Neural progenitor cell (in vitro differentiated cells): ENCODE results near the gene COL17A1. TPM values are rescaled to one million over a fixed set of nuclear protein-coding genes. Genes with fewer than 3 reads are reported as not detected.

ENCODE experiments used
- DNase-seq: peaks from one replicate; pipeline ENCODE4 v3.0.0-alpha.2; 2016; ENCODE audit warnings: low spot score
- H2AFZ ChIP-seq: fragments of 200-600 bp; sonication (generic); replicated peaks from 2 replicates; pipeline ENCODE4 v1.6.1; 2016; ENCODE audit warnings: antibody characterized with exemption
- H3F3A ChIP-seq: fragments of 200-600 bp; sonication (generic); 2 replicates; pipeline ENCODE4 v1.6.1; 2016; ENCODE audit warnings: antibody characterized with exemption, low read depth
- H3K27ac ChIP-seq: fragments of 200-600 bp; sonication (generic); 2 replicates; pipeline ENCODE4 v1.5.1; 2016; ENCODE audit warnings: mild to moderate bottlenecking
- H3K27me3 ChIP-seq: fragments of 200-600 bp; sonication (generic); 2 replicates; pipeline ENCODE4 v1.6.1; 2016; ENCODE audit warnings: mild to moderate bottlenecking, moderate library complexity
- H3K36me3 ChIP-seq: fragments of 200-600 bp; sonication (generic); 2 replicates; pipeline ENCODE4 v1.5.1; 2016
- H3K4me1 ChIP-seq: fragments of 200-600 bp; sonication (generic); 2 replicates; pipeline ENCODE4 v1.6.1; 2016; ENCODE audit warnings: mixed run types
- H3K4me2 ChIP-seq: fragments of 200-600 bp; sonication (generic); 2 replicates; pipeline ENCODE4 v1.6.1; 2016
- H3K4me3 ChIP-seq: fragments of 200-600 bp; sonication (generic); 2 replicates; pipeline ENCODE4 v1.5.1; 2016
- H3K79me2 ChIP-seq: fragments of 200-600 bp; sonication (generic); 2 replicates; pipeline ENCODE4 v1.6.1; 2016; ENCODE audit warnings: low read depth
- H3K9ac ChIP-seq: fragments of 200-600 bp; sonication (generic); 2 replicates; pipeline ENCODE4 v1.6.1; 2016
- H3K9me3 ChIP-seq: fragments of 200-600 bp; sonication (generic); 2 replicates; pipeline ENCODE4 v1.5.1; 2016; ENCODE audit warnings: low read depth
- H4K20me1 ChIP-seq: fragments of 200-600 bp; sonication (generic); 2 replicates; pipeline ENCODE4 v1.6.1; 2016; ENCODE audit warnings: low read depth
- H3K27ac Mint-ChIP-seq: 3 replicates; pipeline ENCODE4 v1.8.0; 2021; ENCODE audit warnings: mixed read lengths
- H3K27me3 Mint-ChIP-seq: 2 replicates; pipeline ENCODE4 v1.8.0; 2022; ENCODE audit warnings: low read depth, mild to moderate bottlenecking, inconsistent platforms, moderate library complexity, mixed read lengths; ENCODE audit not compliant: insufficient read depth
- H3K36me3 Mint-ChIP-seq: 3 replicates; pipeline ENCODE4 v1.8.0; 2021; ENCODE audit warnings: mixed read lengths
- H3K4me1 Mint-ChIP-seq: 3 replicates; pipeline ENCODE4 v1.8.0; 2021; ENCODE audit warnings: mixed read lengths
- H3K4me3 Mint-ChIP-seq: 3 replicates; pipeline ENCODE4 v1.8.0; 2021; ENCODE audit warnings: mild to moderate bottlenecking, moderate library complexity, mixed read lengths
- H3K9me3 Mint-ChIP-seq: 3 replicates; pipeline ENCODE4 v1.8.0; 2020; ENCODE audit warnings: mixed read lengths
- CTCF ChIP-seq: fragments of 200-600 bp; sonication (generic); IDR thresholded peaks from 2 replicates; pipeline ENCODE4 v1.5.1; 2017; ENCODE audit warnings: antibody characterized with exemption, mild to moderate bottlenecking
- EZH2 ChIP-seq: fragments of 200-600 bp; sonication (generic); IDR thresholded peaks from 2 replicates; pipeline ENCODE4 v1.6.1; 2017; ENCODE audit warnings: antibody characterized with exemption, mild to moderate bottlenecking, moderate library complexity
- EZH2phosphoT487 ChIP-seq: fragments of 200-600 bp; sonication (generic); IDR thresholded peaks from 2 replicates; pipeline ENCODE4 v1.6.1; 2017; ENCODE audit warnings: antibody characterized with exemption
- total RNA-seq: library from RNA; depleted of rRNA; stranded (reverse); fragments of >200 nt; gene quantifications from 2 replicates; pipeline ENCODE4 v1.2.3, GENCODE V29; 2015; ENCODE audit warnings: low replicate concordance

COL17A1 gene
- total RNA-seq, 1 donor from 2014 or later: 2.3 TPM

- Histone ChIP-seq H3K9ac (no peak overlapping the region), H4K20me1 (no peaks in the 10 kb centered on the region), H3K27ac (no peak overlapping the region), H3K4me3 (no peak overlapping the region), H3K79me2 (no peaks in the 10 kb centered on the region), H3K4me2 (no peak overlapping the region), H3K36me3 (no peaks in the 10 kb centered on the region), H2AFZ (no peak overlapping the region), H3F3A (no peaks in the 10 kb centered on the region), H3K27me3 (no peaks in the 10 kb centered on the region), H3K4me1 (peaks cover 18% of the 10 kb centered on the region), H3K9me3 (no peaks in the 10 kb centered on the region)
- peaks cover 3% of the 10 kb centered on the region for H3K27me3 Mint-ChIP-seq
- peaks cover 5% of the 10 kb centered on the region for H3K4me1 Mint-ChIP-seq
- no peak for TF ChIP-seq CTCF
- no peak for TF ChIP-seq EZH2phosphoT487
- no peak for TF ChIP-seq EZH2
- no peak overlapping the region for H3K27ac Mint-ChIP-seq
- H3K9me3 Mint-ChIP-seq: no peaks in the 10 kb centered on the region
- H3K36me3 Mint-ChIP-seq: peaks cover 1% of the 10 kb centered on the region
- H3K4me3 Mint-ChIP-seq: no peak overlapping the region
- no peak for DNase-seq
Observed at GRCh38 chr10:104036069-104036384, 49.7 kb downstream of the COL17A1 start.

- H4K20me1 ChIP-seq: no peaks in the 10 kb centered on the region
- H2AFZ ChIP-seq: no peak overlapping the region
- Mint-ChIP-seq H3K27me3 (peaks cover 3% of the 10 kb centered on the region), H3K27ac (no peak overlapping the region), H3K4me3 (no peak overlapping the region), H3K9me3 (no peaks in the 10 kb centered on the region), H3K4me1 (peaks cover 5% of the 10 kb centered on the region), H3K36me3 (peaks cover 1% of the 10 kb centered on the region)
- H3K4me1 ChIP-seq: peaks cover 18% of the 10 kb centered on the region
- H3K4me2 ChIP-seq: no peak overlapping the region
- DNase-seq: no peak
- H3K79me2 ChIP-seq: no peaks in the 10 kb centered on the region
- H3K9me3 ChIP-seq: no peaks in the 10 kb centered on the region
- H3K27ac ChIP-seq: no peak overlapping the region
- H3K9ac ChIP-seq: no peak overlapping the region
- no peaks in the 10 kb centered on the region for H3K36me3 ChIP-seq
- no peaks in the 10 kb centered on the region for H3K27me3 ChIP-seq
- H3K4me3 ChIP-seq: no peak overlapping the region
- no peaks in the 10 kb centered on the region for H3F3A ChIP-seq
- TF ChIP-seq EZH2phosphoT487 (no peak), CTCF (no peak), EZH2 (no peak)
Observed at GRCh38 chr10:104035194-104036068, 50.2 kb downstream of the COL17A1 start.

GRCh38 chr10:104034401-104035193 lies 51.1 kb downstream of the COL17A1 start:
- H3K27me3 ChIP-seq: no peaks in the 10 kb centered on the region
- Mint-ChIP-seq H3K4me3 (no peak overlapping the region), H3K27me3 (peaks cover 3% of the 10 kb centered on the region), H3K9me3 (no peaks in the 10 kb centered on the region), H3K27ac (no peak overlapping the region), H3K36me3 (peaks cover 3% of the 10 kb centered on the region), H3K4me1 (peaks cover 5% of the 10 kb centered on the region)
- no peaks in the 10 kb centered on the region for H3F3A ChIP-seq
- H3K4me1 ChIP-seq: peaks cover 18% of the 10 kb centered on the region
- H4K20me1 ChIP-seq: no peaks in the 10 kb centered on the region
- H3K4me2 ChIP-seq: no peak overlapping the region
- H3K9ac ChIP-seq: no peak overlapping the region
- H3K9me3 ChIP-seq: no peaks in the 10 kb centered on the region
- no peak for DNase-seq
- H3K79me2 ChIP-seq: no peaks in the 10 kb centered on the region
- H3K36me3 ChIP-seq: no peaks in the 10 kb centered on the region
- no peak overlapping the region for H3K4me3 ChIP-seq
- no peak overlapping the region for H2AFZ ChIP-seq
- H3K27ac ChIP-seq: no peak overlapping the region
- no peak for TF ChIP-seq CTCF
- TF ChIP-seq EZH2: no peak
- TF ChIP-seq EZH2phosphoT487: no peak
